ENCODE measurements around the gene XRCC3. TPM values are rescaled to one million over a fixed set of nuclear protein-coding genes. Genes with fewer than 3 reads are reported as not detected.

Gene XRCC3
- total and polyA plus RNA-seq, 8 donors, result 9.2 to 26.0 (median 17.8) TPM

GRCh38 chr14:103697603-103698379 lies 17.5 kb downstream of the XRCC3 start:
- intact Hi-C loops (cut with DNase I), result loop anchor here in 1 of 2 donors (10.0 kb wide), 1 partner anchor 123 kb away; no protein-coding TSS in a partner anchor
- DNase-seq (peak in 2 of 4 donors; percentile 27 to 45), ATAC-seq (no peak)
- H3K27me3 ChIP-seq, result no peaks in the 10 kb centered on the region
- no peak for TF ChIP-seq CTCF (IDR thresholded peaks at IDR 0.05)
- H3K36me3 ChIP-seq, result peaks cover 0 to 94% of the 10 kb centered on the region in 2 donors
- H3K4me1 ChIP-seq, result peaks cover 2 to 42% of the 10 kb centered on the region in 2 donors
- peak overlapping the region in 1 of 2 donors; percentile 14 for H3K27ac ChIP-seq
- H3K9me3 ChIP-seq, result no peaks in the 10 kb centered on the region
- no peak overlapping the region for H3K4me3 ChIP-seq

GRCh38 chr14:103697206-103697602 lies 18.0 kb downstream of the XRCC3 start:
- Histone ChIP-seq H3K9me3 (no peaks in the 10 kb centered on the region), H3K27ac (peak overlapping the region; percentile 14 to 33), H3K36me3 (peaks cover 0 to 94% of the 10 kb centered on the region in 2 donors), H3K4me1 (peaks cover 2 to 42% of the 10 kb centered on the region in 2 donors), H3K27me3 (no peaks in the 10 kb centered on the region), H3K4me3 (no peak overlapping the region)
- intact Hi-C loops (cut with DNase I), result loop anchor here in 1 of 2 donors (10.0 kb wide), 1 partner anchor 122 kb away; no protein-coding TSS in a partner anchor
- ATAC-seq (no peak), DNase-seq (no peak)
- TF ChIP-seq CTCF (IDR thresholded peaks at IDR 0.05), result no peak

GRCh38 chr14:103696466-103697071 lies 18.7 kb downstream of the XRCC3 start:
- peak overlapping the region; percentile 14 to 33 for H3K27ac ChIP-seq
- H3K4me1 ChIP-seq, result peaks cover 2 to 42% of the 10 kb centered on the region in 2 donors
- no peak for ATAC-seq
- TF ChIP-seq CTCF (IDR thresholded peaks at IDR 0.05), result no peak
- H3K27me3 ChIP-seq, result no peaks in the 10 kb centered on the region
- H3K4me3 ChIP-seq, result no peak overlapping the region
- no peaks in the 10 kb centered on the region for H3K9me3 ChIP-seq
- DNase-seq, result peak; percentile 32 to 75 (median 62)
- peaks cover 0 to 94% of the 10 kb centered on the region in 2 donors for H3K36me3 ChIP-seq
- intact Hi-C loops (cut with DNase I), result loop anchor here in 1 of 2 donors (10.0 kb wide), 1 partner anchor 122 kb away; no protein-coding TSS in a partner anchor

- peaks cover 0 to 92% of the 10 kb centered on the region in 2 donors for H3K36me3 ChIP-seq
- H3K27ac ChIP-seq, result peak overlapping the region in 1 of 2 donors; percentile 14
- intact Hi-C loops (cut with DNase I), result loop anchor here in 1 of 2 donors (10.0 kb wide), 1 partner anchor 121 kb away; no protein-coding TSS in a partner anchor
- peaks cover 2 to 42% of the 10 kb centered on the region in 2 donors for H3K4me1 ChIP-seq
- H3K27me3 ChIP-seq, result no peaks in the 10 kb centered on the region
- DNase-seq (peak in 1 of 4 donors; percentile 30), ATAC-seq (no peak)
- H3K4me3 ChIP-seq, result no peak overlapping the region
- TF ChIP-seq CTCF (IDR thresholded peaks at IDR 0.05), result no peak
- no peaks in the 10 kb centered on the region for H3K9me3 ChIP-seq
Measured at GRCh38 chr14:103696070-103696402, 19.2 kb downstream of the XRCC3 start.

Data from left lung (tissue), 10 donors.